Measurements from ENCODE around the gene PRM2.

The PRM2 gene

DNA sequence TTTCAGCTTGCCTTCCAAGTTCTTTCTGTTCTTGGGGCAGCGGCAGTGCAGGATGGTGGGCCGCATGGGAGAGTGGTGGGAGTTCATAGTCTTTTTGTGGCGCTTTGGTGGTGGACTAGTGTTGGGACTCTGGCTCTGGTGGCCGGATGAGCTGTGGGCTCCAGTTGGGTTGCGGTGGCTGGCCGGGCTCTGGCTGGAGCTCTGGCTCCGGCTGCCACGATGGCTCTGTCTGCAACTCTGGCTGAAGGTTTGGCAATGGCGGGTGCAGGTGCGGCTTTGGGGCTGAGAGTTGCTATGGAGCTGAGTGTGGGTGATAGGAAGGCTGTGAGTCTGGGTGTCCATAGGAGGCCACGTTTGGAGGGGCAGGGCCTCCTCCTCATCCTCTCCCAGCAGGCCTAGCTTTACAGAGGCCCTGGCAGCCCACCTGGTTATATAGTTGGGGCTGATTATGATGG lies 7.3 kb downstream of the PRM2 start, which contains the start of gene TNP2:
Gene TNP2 (minus strand): TSS at position 405 of the 455 bp plus-strand sequence. CDS start 63 bp downstream, at position 342.
- Histone ChIP-seq H3K4me3 (ENCODE audit: low read length) (no peak within 1 kb of the TSS), H2AFZ (ENCODE audit: low read depth, low read length) (no peak within 1 kb of the TSS), H3K4me2 (ENCODE audit: low read length) (no peak within 1 kb of the TSS), H3K79me2 (ENCODE audit: low read length) (no peaks in the 10 kb centered on the region), H3K4me1 (ENCODE audit: low read length) (peaks cover 9% of the 10 kb centered on the region), H4K20me1 (ENCODE audit: insufficient read depth, low read length) (no peaks in the 10 kb centered on the region), H3K27me3 (ENCODE audit: low read depth, low read length) (peaks cover 3% of the 10 kb centered on the region; the same call in 1 of the 2 replicates), H3K27ac (ENCODE audit: low read length) (no peak within 1 kb of the TSS), H3K36me3 (replicated peaks; ENCODE audit: low read depth, low read length) (no peaks in the 10 kb centered on the region), H3K9ac (ENCODE audit: low read length) (no peak within 1 kb of the TSS), H3K9me3 (ENCODE audit: insufficient read depth, low read length) (no peaks in the 10 kb centered on the region)
- TF ChIP-seq EZH2phosphoT487 (IDR thresholded peaks at IDR 0.05; ENCODE audit: low read depth), result no peak
- TF ChIP-seq, protein P1, sequence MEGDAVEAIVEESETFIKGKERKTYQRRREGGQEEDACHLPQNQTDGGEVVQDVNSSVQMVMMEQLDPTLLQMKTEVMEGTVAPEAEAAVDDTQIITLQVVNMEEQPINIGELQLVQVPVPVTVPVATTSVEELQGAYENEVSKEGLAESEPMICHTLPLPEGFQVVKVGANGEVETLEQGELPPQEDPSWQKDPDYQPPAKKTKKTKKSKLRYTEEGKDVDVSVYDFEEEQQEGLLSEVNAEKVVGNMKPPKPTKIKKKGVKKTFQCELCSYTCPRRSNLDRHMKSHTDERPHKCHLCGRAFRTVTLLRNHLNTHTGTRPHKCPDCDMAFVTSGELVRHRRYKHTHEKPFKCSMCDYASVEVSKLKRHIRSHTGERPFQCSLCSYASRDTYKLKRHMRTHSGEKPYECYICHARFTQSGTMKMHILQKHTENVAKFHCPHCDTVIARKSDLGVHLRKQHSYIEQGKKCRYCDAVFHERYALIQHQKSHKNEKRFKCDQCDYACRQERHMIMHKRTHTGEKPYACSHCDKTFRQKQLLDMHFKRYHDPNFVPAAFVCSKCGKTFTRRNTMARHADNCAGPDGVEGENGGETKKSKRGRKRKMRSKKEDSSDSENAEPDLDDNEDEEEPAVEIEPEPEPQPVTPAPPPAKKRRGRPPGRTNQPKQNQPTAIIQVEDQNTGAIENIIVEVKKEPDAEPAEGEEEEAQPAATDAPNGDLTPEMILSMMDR (IDR thresholded peaks at IDR 0.05; ENCODE audit: low read depth, low read length), result no peak

DNA sequence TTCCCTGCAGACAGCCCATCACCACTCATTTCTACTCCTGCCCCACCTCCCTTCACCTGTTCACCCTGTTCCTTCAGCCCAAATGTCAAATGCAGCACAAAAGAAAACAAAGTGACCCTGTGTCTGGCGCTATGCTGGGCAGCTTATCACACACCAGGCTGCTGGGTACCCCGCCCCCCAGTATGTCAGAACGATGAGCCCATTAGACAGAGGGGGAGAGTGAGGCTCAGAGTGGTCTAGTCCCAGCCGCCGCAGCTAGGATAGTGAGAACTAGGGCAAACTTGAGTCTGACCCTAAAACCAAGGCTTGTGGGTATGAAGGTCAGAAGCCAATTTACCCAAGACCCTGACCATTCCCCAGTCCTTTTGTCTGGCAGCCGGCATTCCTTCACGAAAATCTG lies 11.2 kb downstream of the PRM2 start:
- Histone ChIP-seq H3K36me3 (replicated peaks; ENCODE audit: low read depth, low read length) (no peaks in the 10 kb centered on the region), H2AFZ (ENCODE audit: low read depth, low read length) (no peak overlapping the region), H3K4me1 (ENCODE audit: low read length) (peaks cover 14% of the 10 kb centered on the region), H4K20me1 (ENCODE audit: insufficient read depth, low read length) (no peaks in the 10 kb centered on the region), H3K27ac (ENCODE audit: low read length) (no peak overlapping the region), H3K4me3 (ENCODE audit: low read length) (no peak overlapping the region), H3K27me3 (ENCODE audit: low read depth, low read length) (peaks cover 9% of the 10 kb centered on the region; the same call in 1 of the 2 replicates), H3K9ac (ENCODE audit: low read length) (no peak overlapping the region), H3K79me2 (ENCODE audit: low read length) (no peaks in the 10 kb centered on the region), H3K4me2 (ENCODE audit: low read length) (no peak overlapping the region), H3K9me3 (ENCODE audit: insufficient read depth, low read length) (no peaks in the 10 kb centered on the region)
- TF ChIP-seq EZH2phosphoT487 (IDR thresholded peaks at IDR 0.05; ENCODE audit: low read depth), result no peak
- TF ChIP-seq, protein P1 (IDR thresholded peaks at IDR 0.05; ENCODE audit: low read depth, low read length), result no peak

DNA sequence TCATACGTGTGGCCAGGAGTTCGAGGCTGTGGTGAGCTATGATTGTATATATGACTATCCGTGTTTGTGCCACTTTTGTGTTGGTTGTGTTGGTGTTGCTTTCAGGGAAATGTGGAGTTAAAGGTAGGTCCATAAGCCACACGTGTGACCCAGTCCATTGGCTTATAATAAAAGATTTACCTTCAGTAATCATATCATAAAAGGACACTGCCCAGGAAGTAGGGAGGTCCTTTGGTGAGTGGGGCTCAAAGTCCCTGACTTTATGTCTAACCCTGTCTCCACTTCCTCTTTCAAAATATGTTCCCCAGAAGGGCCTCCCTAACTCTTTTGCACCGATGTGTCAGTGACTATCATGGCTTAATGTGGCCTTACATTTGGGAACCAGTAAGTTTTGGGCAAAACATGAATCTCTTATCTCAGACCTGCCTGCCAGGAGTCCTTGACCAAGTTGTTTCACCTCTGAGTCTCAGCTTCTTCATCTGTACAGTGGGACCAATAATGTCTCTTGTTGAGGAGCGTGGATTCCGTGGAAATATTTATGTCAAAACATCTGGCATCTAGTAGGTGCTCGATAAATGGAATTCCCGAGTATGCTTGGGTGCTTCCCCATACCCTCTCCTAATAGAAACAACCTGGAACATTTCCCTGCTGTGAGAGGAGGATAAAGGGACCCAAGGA lies 12.0 kb downstream of the PRM2 start:
- no peak overlapping the region for H3K9ac ChIP-seq (ENCODE audit: low read length)
- H3K79me2 ChIP-seq (ENCODE audit: low read length), result no peaks in the 10 kb centered on the region
- peaks cover 12% of the 10 kb centered on the region; the same call in 1 of the 2 replicates for H3K27me3 ChIP-seq (ENCODE audit: low read depth, low read length)
- no peaks in the 10 kb centered on the region for H3K9me3 ChIP-seq (ENCODE audit: insufficient read depth, low read length)
- no peaks in the 10 kb centered on the region for H3K36me3 ChIP-seq (replicated peaks; ENCODE audit: low read depth, low read length)
- H3K27ac ChIP-seq (ENCODE audit: low read length), result no peak overlapping the region
- H3K4me1 ChIP-seq (ENCODE audit: low read length), result peaks cover 14% of the 10 kb centered on the region
- H3K4me3 ChIP-seq (ENCODE audit: low read length), result no peak overlapping the region
- peak overlapping the region; percentile 15; the same call in 1 of the 2 replicates for H3K4me2 ChIP-seq (ENCODE audit: low read length)
- H4K20me1 ChIP-seq (ENCODE audit: insufficient read depth, low read length), result no peaks in the 10 kb centered on the region
- H2AFZ ChIP-seq (ENCODE audit: low read depth, low read length), result no peak overlapping the region
- TF ChIP-seq EZH2phosphoT487 (IDR thresholded peaks at IDR 0.05; ENCODE audit: low read depth), result no peak
- TF ChIP-seq, protein P1 (IDR thresholded peaks at IDR 0.05; ENCODE audit: low read depth, low read length), result no peak

DNA sequence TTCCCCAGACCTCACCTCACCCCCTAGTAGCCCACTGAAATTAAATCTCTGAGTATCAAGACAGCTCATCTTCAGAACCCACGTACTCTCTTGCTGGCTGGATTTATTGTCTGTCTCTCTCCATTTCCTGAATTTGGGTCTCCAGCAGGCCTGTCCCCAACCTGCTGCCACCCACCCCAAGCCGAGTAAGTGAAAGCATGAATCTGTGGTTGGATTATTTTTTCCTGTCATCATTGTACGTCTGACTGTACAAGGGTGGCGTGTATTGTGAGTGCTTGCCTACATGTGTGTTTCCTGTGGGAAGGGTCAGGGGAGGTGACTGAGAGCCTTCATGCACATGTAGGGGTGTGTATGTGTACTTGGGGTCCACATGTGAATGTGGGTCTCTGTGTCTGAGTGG lies 12.5 kb downstream of the PRM2 start:
- H3K79me2 ChIP-seq (ENCODE audit: low read length), result no peaks in the 10 kb centered on the region
- H3K9ac ChIP-seq (ENCODE audit: low read length), result no peak overlapping the region
- no peaks in the 10 kb centered on the region for H3K36me3 ChIP-seq (replicated peaks; ENCODE audit: low read depth, low read length)
- no peaks in the 10 kb centered on the region for H4K20me1 ChIP-seq (ENCODE audit: insufficient read depth, low read length)
- H3K27ac ChIP-seq (ENCODE audit: low read length), result no peak overlapping the region
- no peaks in the 10 kb centered on the region for H3K9me3 ChIP-seq (ENCODE audit: insufficient read depth, low read length)
- peaks cover 20% of the 10 kb centered on the region for H3K4me1 ChIP-seq (ENCODE audit: low read length)
- peak overlapping the region; percentile 15; the same call in 1 of the 2 replicates for H3K4me2 ChIP-seq (ENCODE audit: low read length)
- peaks cover 16% of the 10 kb centered on the region; the same call in 1 of the 2 replicates for H3K27me3 ChIP-seq (ENCODE audit: low read depth, low read length)
- no peak overlapping the region for H2AFZ ChIP-seq (ENCODE audit: low read depth, low read length)
- TF ChIP-seq, protein P1 (IDR thresholded peaks at IDR 0.05; ENCODE audit: low read depth, low read length), result no peak
- no peak for TF ChIP-seq EZH2phosphoT487 (IDR thresholded peaks at IDR 0.05; ENCODE audit: low read depth)
- no peak overlapping the region for H3K4me3 ChIP-seq (ENCODE audit: low read length)

Measured in OCI-LY3 (cell line).